Measurements from ENCODE around the gene PPL.

PPL gene

DNA sequence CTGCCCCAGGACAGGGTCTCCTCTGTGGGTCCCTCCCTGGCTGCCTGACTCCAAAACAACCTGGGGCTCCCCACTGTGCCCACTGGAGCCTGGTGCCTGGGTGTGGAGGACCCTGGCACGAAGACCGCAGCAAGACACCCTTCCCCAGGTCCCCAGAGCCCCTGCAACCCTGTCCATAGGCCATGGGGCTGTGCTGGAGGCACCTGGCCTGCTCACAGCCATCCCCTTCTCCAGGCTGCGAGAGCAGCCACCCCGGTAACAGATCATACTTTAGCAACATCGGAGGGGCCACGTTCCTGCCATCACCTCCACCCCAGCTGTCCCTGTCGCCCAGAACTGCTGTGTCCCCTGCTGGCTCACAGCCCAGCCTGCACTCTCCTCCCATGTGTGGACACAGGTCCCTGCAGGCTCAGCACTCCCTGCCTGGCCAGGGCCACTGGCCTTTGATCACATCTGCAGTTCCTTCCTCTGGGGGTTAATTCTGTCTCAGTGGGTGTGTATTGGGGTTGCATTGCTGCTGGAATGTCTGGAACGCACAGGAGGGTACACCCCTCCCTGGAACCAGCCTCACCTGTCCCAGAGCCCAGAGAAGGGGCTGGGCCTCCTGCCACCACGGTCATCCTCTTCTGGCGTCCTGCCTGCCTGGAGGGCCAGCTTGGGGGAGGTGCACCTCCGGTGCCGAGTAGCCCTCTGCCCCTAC is 12.2 kb downstream of the PPL start:
- H3K9me3 ChIP-seq (ENCODE audit: insufficient read depth, low read length) = peaks cover 12% of the 10 kb centered on the region
- H3K27me3 ChIP-seq (ENCODE audit: insufficient read depth, insufficient read length) = no peaks in the 10 kb centered on the region
- no peaks in the 10 kb centered on the region for H3K36me3 ChIP-seq (ENCODE audit: insufficient read depth, insufficient read length, low read length)
- H3K4me3 ChIP-seq (ENCODE audit: insufficient read length, low read depth) = no peak overlapping the region
- H3K4me1 ChIP-seq (ENCODE audit: insufficient read depth, insufficient read length) = peaks cover 13% of the 10 kb centered on the region
- DNase-seq (ENCODE audit: low read depth, low spot score) = no peak
- no peak for TF ChIP-seq SUZ12 (IDR thresholded peaks at IDR 0.05; ENCODE audit: extremely low read depth, insufficient read depth, insufficient read length)
- TF ChIP-seq YY1 (IDR thresholded peaks at IDR 0.05; ENCODE audit: insufficient read depth, insufficient read length) = no peak
- TF ChIP-seq ZNF274 (IDR thresholded peaks at IDR 0.05; ENCODE audit: low read depth, low read length) = no peak
- H3K9ac ChIP-seq (ENCODE audit: insufficient read length, low read depth) = no peak overlapping the region

DNA sequence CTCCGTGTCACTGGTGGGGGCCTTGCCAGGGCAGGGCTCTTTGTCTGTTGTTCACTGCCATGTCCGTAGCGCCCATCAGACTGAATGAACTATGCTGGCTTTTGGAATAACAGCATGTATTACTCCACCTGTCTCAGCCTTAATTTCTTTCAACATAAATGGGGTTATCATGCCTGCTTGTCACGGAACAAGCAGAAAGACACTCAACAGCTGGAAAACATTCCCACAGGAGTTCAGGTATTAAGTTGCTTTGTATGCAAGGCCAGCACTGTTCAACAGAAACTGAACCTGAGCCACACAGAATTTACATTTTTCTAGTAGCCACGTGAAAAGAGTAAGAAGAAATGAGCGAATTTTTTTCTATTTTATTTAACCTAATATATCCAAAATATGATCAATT is 13.1 kb downstream of the PPL start:
- TF ChIP-seq YY1 (IDR thresholded peaks at IDR 0.05; ENCODE audit: insufficient read depth, insufficient read length) (no peak), ZNF274 (IDR thresholded peaks at IDR 0.05; ENCODE audit: low read depth, low read length) (no peak), SUZ12 (IDR thresholded peaks at IDR 0.05; ENCODE audit: extremely low read depth, insufficient read depth, insufficient read length) (no peak)

DNA sequence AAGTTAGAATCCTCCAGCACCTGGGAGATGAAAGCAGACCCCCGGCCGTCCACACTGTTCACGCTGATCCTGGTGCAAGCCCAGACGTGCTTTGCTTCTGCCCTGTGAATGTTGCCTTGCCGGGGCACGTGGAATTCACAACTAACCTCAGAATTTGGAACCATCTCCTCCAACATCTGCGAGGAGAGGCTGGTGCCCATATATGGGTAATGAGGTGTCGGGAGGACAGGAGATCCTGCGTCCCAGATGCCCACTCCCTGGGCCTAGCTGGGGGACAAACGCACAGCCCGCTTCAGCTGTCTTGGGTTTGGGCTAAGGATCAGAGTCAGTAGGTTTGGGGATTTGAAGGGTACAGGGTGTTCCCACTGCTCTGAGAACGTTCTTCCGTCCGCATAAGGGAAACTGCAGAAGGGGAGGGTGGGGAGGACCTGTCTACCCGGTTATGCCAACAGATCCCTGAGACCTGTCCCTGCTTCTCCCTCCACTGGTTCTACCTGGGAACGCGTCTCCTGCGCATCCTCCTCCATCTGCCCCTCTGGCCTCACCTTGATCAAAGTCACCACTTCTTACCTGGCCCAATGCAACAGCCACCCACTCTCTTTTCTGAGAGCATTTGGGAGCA is 14.1 kb downstream of the PPL start:
- Histone ChIP-seq H3K27me3 (ENCODE audit: insufficient read depth, insufficient read length) (no peaks in the 10 kb centered on the region), H3K4me3 (ENCODE audit: insufficient read length, low read depth) (no peak overlapping the region), H3K9me3 (ENCODE audit: insufficient read depth, low read length) (peaks cover 12% of the 10 kb centered on the region), H3K4me1 (ENCODE audit: insufficient read depth, insufficient read length) (peaks cover 18% of the 10 kb centered on the region), H3K9ac (ENCODE audit: insufficient read length, low read depth) (peak overlapping the region; percentile 44), H3K36me3 (ENCODE audit: insufficient read depth, insufficient read length, low read length) (no peaks in the 10 kb centered on the region)
- TF ChIP-seq SUZ12 (IDR thresholded peaks at IDR 0.05; ENCODE audit: extremely low read depth, insufficient read depth, insufficient read length) (no peak), ZNF274 (IDR thresholded peaks at IDR 0.05; ENCODE audit: low read depth, low read length) (no peak), YY1 (IDR thresholded peaks at IDR 0.05; ENCODE audit: insufficient read depth, insufficient read length) (no peak)
- DNase-seq (ENCODE audit: low read depth, low spot score) = no peak

More for the DNA sequence above, 13.1 kb downstream of the PPL start:
- Histone ChIP-seq H3K9me3 (ENCODE audit: insufficient read depth, low read length) (peaks cover 12% of the 10 kb centered on the region), H3K9ac (ENCODE audit: insufficient read length, low read depth) (no peak overlapping the region), H3K4me1 (ENCODE audit: insufficient read depth, insufficient read length) (peaks cover 14% of the 10 kb centered on the region), H3K27me3 (ENCODE audit: insufficient read depth, insufficient read length) (no peaks in the 10 kb centered on the region), H3K36me3 (ENCODE audit: insufficient read depth, insufficient read length, low read length) (no peaks in the 10 kb centered on the region), H3K4me3 (ENCODE audit: insufficient read length, low read depth) (no peak overlapping the region)
- DNase-seq (ENCODE audit: low read depth, low spot score) = no peak

DNA sequence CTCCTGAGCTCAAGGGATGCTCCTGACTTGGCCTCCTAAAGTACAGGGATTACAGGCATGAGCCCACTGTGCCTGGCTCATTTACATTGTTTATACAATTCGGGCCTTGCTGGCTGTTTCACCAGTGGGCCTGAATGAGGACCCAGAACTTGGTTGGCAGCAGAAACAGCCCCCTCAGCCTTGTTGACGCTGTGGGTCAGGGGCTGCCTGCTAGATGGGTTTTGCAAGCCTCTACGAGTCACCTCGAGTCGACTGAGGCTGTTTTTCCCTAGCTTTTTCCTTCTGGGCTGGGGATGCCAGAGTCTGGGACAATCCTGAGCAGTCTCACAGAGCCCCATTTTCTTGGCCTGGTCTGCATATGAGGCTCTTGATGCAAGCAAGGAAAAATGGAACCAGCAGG is 16.1 kb downstream of the PPL start:
- no peaks in the 10 kb centered on the region for H3K9me3 ChIP-seq (ENCODE audit: insufficient read depth, low read length)
- H3K27me3 ChIP-seq (ENCODE audit: insufficient read depth, insufficient read length) = no peaks in the 10 kb centered on the region
- H3K36me3 ChIP-seq (ENCODE audit: insufficient read depth, insufficient read length, low read length) = no peaks in the 10 kb centered on the region
- H3K9ac ChIP-seq (ENCODE audit: insufficient read length, low read depth) = no peak overlapping the region
- H3K4me1 ChIP-seq (ENCODE audit: insufficient read depth, insufficient read length) = peaks cover 18% of the 10 kb centered on the region
- TF ChIP-seq ZNF274 (IDR thresholded peaks at IDR 0.05; ENCODE audit: low read depth, low read length) (no peak), SUZ12 (IDR thresholded peaks at IDR 0.05; ENCODE audit: extremely low read depth, insufficient read depth, insufficient read length) (no peak), YY1 (IDR thresholded peaks at IDR 0.05; ENCODE audit: insufficient read depth, insufficient read length) (no peak)
- H3K4me3 ChIP-seq (ENCODE audit: insufficient read length, low read depth) = no peak overlapping the region
- DNase-seq (ENCODE audit: low read depth, low spot score) = no peak

DNA sequence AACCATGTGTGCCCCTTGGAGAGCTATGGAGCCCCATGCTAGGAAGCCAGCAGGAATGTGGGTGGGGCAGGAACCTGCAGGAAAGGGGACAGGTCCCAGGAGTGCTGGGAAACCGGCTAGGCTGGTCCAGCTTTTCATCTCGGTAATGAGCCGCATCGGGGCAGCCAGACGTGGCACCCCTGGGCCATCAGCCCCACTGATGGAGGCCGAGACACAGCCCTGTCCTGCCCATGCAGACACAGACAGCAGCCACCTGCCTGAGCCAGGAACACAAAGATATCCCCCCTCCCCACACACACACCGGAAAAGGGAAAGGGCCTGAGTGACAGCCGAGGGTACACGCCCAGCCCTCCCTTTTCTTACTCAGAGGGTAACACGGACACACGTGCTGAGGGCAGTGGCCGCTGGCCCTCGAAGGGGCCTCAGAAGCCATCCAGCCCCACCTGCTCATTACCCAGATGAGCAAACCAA is 18.1 kb downstream of the PPL start:
- no peak for DNase-seq (ENCODE audit: low read depth, low spot score)
- no peak overlapping the region for H3K4me3 ChIP-seq (ENCODE audit: insufficient read length, low read depth)
- H3K36me3 ChIP-seq (ENCODE audit: insufficient read depth, insufficient read length, low read length) = no peaks in the 10 kb centered on the region
- no peaks in the 10 kb centered on the region for H3K27me3 ChIP-seq (ENCODE audit: insufficient read depth, insufficient read length)
- TF ChIP-seq ZNF274 (IDR thresholded peaks at IDR 0.05; ENCODE audit: low read depth, low read length) (no peak), YY1 (IDR thresholded peaks at IDR 0.05; ENCODE audit: insufficient read depth, insufficient read length) (no peak), SUZ12 (IDR thresholded peaks at IDR 0.05; ENCODE audit: extremely low read depth, insufficient read depth, insufficient read length) (no peak)
- no peak overlapping the region for H3K9ac ChIP-seq (ENCODE audit: insufficient read length, low read depth)
- no peaks in the 10 kb centered on the region for H3K9me3 ChIP-seq (ENCODE audit: insufficient read depth, low read length)
- H3K4me1 ChIP-seq (ENCODE audit: insufficient read depth, insufficient read length) = peaks cover 15% of the 10 kb centered on the region

DNA sequence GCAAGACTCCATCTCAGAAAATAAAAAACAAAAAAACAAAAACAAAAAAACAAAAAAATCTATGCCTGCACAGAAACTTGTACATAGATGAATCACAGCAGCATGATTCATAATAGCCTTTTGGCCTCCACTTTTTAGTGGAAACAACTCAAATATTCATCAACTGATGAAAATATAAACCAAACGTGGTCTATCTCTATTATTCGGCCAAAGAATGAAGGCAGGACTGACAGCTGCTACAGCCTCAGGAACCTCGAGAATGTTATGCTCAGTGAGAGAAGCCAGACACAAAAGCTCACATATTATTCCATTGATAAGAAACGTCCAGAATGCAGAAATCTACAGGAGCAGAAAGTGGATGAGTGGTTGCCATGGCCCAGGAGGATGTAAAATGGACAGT is 19.8 kb downstream of the PPL start:
- no peaks in the 10 kb centered on the region for H3K36me3 ChIP-seq (ENCODE audit: insufficient read depth, insufficient read length, low read length)
- no peak for DNase-seq (ENCODE audit: low read depth, low spot score)
- peaks cover 13% of the 10 kb centered on the region for H3K4me1 ChIP-seq (ENCODE audit: insufficient read depth, insufficient read length)

DNA sequence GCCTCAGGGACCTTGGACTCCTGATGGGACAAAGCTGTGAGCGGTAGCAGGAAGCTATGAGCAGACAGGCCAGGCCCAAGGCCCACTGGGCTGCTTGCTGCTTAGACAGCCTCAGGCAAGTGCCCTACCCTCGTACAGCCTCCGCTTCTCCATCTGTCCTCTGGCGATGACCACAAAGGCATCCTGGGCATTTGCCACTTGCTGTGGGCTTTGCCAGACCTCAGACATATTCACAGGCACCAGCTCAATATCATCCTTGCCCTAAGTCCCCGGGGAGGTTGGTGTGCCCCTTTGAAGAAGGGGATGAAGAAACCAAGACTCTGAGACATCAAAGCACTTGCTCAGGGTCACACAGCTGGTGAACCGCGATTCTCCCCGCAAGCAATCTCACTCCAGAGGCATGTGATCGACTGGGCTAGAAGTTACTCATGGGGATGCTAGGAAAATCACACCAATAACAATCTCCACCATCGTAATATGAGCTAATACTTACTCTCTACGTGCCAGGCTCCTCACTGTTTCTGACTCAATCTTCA is 21.7 kb downstream of the PPL start:
- no peaks in the 10 kb centered on the region for H3K27me3 ChIP-seq (ENCODE audit: insufficient read depth, insufficient read length)
- H3K36me3 ChIP-seq (ENCODE audit: insufficient read depth, insufficient read length, low read length) = no peaks in the 10 kb centered on the region
- H3K4me3 ChIP-seq (ENCODE audit: insufficient read length, low read depth) = no peak overlapping the region
- no peak for TF ChIP-seq ZNF274 (IDR thresholded peaks at IDR 0.05; ENCODE audit: low read depth, low read length)
- no peak for TF ChIP-seq YY1 (IDR thresholded peaks at IDR 0.05; ENCODE audit: insufficient read depth, insufficient read length)
- no peak for TF ChIP-seq SUZ12 (IDR thresholded peaks at IDR 0.05; ENCODE audit: extremely low read depth, insufficient read depth, insufficient read length)
- no peaks in the 10 kb centered on the region for H3K9me3 ChIP-seq (ENCODE audit: insufficient read depth, low read length)
- H3K9ac ChIP-seq (ENCODE audit: insufficient read length, low read depth) = no peak overlapping the region
- H3K4me1 ChIP-seq (ENCODE audit: insufficient read depth, insufficient read length) = peaks cover 11% of the 10 kb centered on the region
- no peak for DNase-seq (ENCODE audit: low read depth, low spot score)

More for the DNA sequence above, 19.8 kb downstream of the PPL start:
- no peak for TF ChIP-seq YY1 (IDR thresholded peaks at IDR 0.05; ENCODE audit: insufficient read depth, insufficient read length)
- TF ChIP-seq SUZ12 (IDR thresholded peaks at IDR 0.05; ENCODE audit: extremely low read depth, insufficient read depth, insufficient read length) = no peak
- TF ChIP-seq ZNF274 (IDR thresholded peaks at IDR 0.05; ENCODE audit: low read depth, low read length) = no peak
- no peak overlapping the region for H3K4me3 ChIP-seq (ENCODE audit: insufficient read length, low read depth)
- H3K9ac ChIP-seq (ENCODE audit: insufficient read length, low read depth) = no peak overlapping the region
- no peaks in the 10 kb centered on the region for H3K27me3 ChIP-seq (ENCODE audit: insufficient read depth, insufficient read length)
- H3K9me3 ChIP-seq (ENCODE audit: insufficient read depth, low read length) = no peaks in the 10 kb centered on the region
